Lower leg skin (tissue), 4 donors: ENCODE data around the gene POLN. TPM values are rescaled to one million over a fixed set of nuclear protein-coding genes. Genes with fewer than 3 reads are reported as not detected.

Experiments
- DNase-seq, 2 donors: peaks; one replicate each; pipeline ENCODE4 v3.0.0-alpha.2; 2019; ENCODE audit warnings: low spot score in 2 of 2
- H3K4me3 ChIP-seq: fragments of 200-600 bp; sonication (generic); 2 replicates; pipeline ENCODE4 v1.5.1; 2017; ENCODE audit warnings: mild to moderate bottlenecking, low read depth; ENCODE audit not compliant: poor library complexity, severe bottlenecking
- POLR2A ChIP-seq, 2 donors: fragments of 450-650 bp; IDR thresholded peaks; one replicate each; pipeline ENCODE4 v1.6.1; 2016 to 2017; ENCODE audit warnings: antibody characterized with exemption in 2 of 2, mild to moderate bottlenecking in 1 of 2, moderate library complexity in 1 of 2
- WGBS, 2 donors: methylation state at CpG; one replicate each; pipeline ENCODE4 v1.1.5; 2018; 5-methylcytosine and 5-hydroxymethylcytosine counted together
- intact Hi-C: fragments of 100-400 bp; cut with DNase I; formaldehyde crosslinking; loops from one replicate; pipeline ENCODE4 v1.15.0; 2023; ENCODE audit warnings: low total_unique reads
- total RNA-seq, 4 donors: library from RNA; depleted of rRNA; stranded (reverse); fragments of >200 nt; gene quantifications; one replicate each; pipeline ENCODE4 v1.1.0, GENCODE V29; 2016
- TF ChIP-seq, protein P1 (sequence below), 3 donors: fragments of 450-650 bp; IDR thresholded peaks; one replicate each; pipeline ENCODE4 v1.5.1; 2016; ENCODE audit warnings: antibody characterized with exemption in 3 of 3, mild to moderate bottlenecking in 3 of 3, moderate library complexity in 2 of 3

Gene POLN
- total RNA-seq, 4 donors from 2014 or later = 0.30 to 3.3 (median 0.89) TPM

- intact Hi-C loops = no loop called here
- WGBS, 2 donors = 0% methylated on average over 6 to 7 of the region's 119 CpGs
- DNase-seq = no peak
- TF ChIP-seq, protein P1, sequence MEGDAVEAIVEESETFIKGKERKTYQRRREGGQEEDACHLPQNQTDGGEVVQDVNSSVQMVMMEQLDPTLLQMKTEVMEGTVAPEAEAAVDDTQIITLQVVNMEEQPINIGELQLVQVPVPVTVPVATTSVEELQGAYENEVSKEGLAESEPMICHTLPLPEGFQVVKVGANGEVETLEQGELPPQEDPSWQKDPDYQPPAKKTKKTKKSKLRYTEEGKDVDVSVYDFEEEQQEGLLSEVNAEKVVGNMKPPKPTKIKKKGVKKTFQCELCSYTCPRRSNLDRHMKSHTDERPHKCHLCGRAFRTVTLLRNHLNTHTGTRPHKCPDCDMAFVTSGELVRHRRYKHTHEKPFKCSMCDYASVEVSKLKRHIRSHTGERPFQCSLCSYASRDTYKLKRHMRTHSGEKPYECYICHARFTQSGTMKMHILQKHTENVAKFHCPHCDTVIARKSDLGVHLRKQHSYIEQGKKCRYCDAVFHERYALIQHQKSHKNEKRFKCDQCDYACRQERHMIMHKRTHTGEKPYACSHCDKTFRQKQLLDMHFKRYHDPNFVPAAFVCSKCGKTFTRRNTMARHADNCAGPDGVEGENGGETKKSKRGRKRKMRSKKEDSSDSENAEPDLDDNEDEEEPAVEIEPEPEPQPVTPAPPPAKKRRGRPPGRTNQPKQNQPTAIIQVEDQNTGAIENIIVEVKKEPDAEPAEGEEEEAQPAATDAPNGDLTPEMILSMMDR (IDR thresholded peaks at IDR 0.05) = no peak
- no peak for TF ChIP-seq POLR2A (IDR thresholded peaks at IDR 0.05)
- peak within 1 kb of the TSS; percentile 6 for H3K4me3 ChIP-seq
These were observed 182.7 kb downstream of the POLN start, which contains the start of gene NAT8L for GRCh38 chr4:2059046-2059725. TSS of gene NAT8L (plus strand) at chr4:2059327. CDS start at chr4:2059512, 185 bp downstream.

- intact Hi-C loops = no loop called here
- H3K4me3 ChIP-seq = no peak overlapping the region
- WGBS, 2 donors = 3 to 4% methylated on average over 16 to 20 of the region's 93 CpGs
- no peak for TF ChIP-seq POLR2A (IDR thresholded peaks at IDR 0.05)
- DNase-seq = no peak
These were observed 183.5 kb downstream of the POLN start for GRCh38 chr4:2058264-2059045.

- intact Hi-C loops = no loop called here
- H3K4me3 ChIP-seq = no peak overlapping the region
- WGBS, 2 donors = 69 to 74% methylated on average over 26 of the region's 26 CpGs
- no peak for TF ChIP-seq POLR2A (IDR thresholded peaks at IDR 0.05)
- TF ChIP-seq, protein P1 (IDR thresholded peaks at IDR 0.05) = no peak
- DNase-seq = no peak
These were observed 184.4 kb downstream of the POLN start for GRCh38 chr4:2057382-2058065.

- DNase-seq = no peak
- TF ChIP-seq, protein P1 (IDR thresholded peaks at IDR 0.05) = no peak
- no peak for TF ChIP-seq POLR2A (IDR thresholded peaks at IDR 0.05)
- WGBS, 2 donors = 59 to 73% methylated on average over 6 of the region's 6 CpGs
- intact Hi-C loops = no loop called here
- no peak overlapping the region for H3K4me3 ChIP-seq
These were observed 187.7 kb downstream of the POLN start for GRCh38 chr4:2054217-2054616.

DNA sequence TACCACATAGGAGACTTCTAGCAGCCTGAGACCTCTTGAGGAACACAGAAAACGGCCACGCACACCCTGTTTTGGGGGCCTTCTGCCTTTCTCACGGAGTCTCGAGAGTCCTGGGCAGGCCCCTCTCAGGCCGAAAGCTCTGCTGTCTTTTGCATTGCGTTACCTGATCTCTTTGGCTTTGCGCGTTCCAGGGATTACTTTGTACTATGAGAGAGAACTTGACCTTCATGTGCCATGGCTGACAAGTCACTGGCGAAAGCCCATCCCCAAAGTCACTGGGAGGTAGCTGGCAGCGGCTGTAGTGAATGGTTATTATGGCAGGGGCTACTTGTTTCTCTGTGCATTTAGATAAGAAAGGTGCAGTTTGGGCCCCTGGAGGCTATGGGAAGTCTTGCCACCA, 190.8 kb downstream of the POLN start:
- intact Hi-C loops = no loop called here
- peak in 1 of 2 donors; percentile 80 for DNase-seq
- H3K4me3 ChIP-seq = no peak overlapping the region
- TF ChIP-seq POLR2A (IDR thresholded peaks at IDR 0.05) = no peak
- TF ChIP-seq, protein P1 (IDR thresholded peaks at IDR 0.05) = no peak
- 70 to 72% methylated on average over 10 of the region's 10 CpGs for WGBS, 2 donors

- no peak overlapping the region for H3K4me3 ChIP-seq
- DNase-seq = peak in 1 of 2 donors; percentile 66
- TF ChIP-seq, protein P1 (IDR thresholded peaks at IDR 0.05) = no peak
- TF ChIP-seq POLR2A (IDR thresholded peaks at IDR 0.05) = no peak
- intact Hi-C loops = no loop called here
- WGBS, 2 donors = 81 to 89% methylated on average over 7 of the region's 7 CpGs
These were observed 192.1 kb downstream of the POLN start for GRCh38 chr4:2049811-2050210.
